ENCODE results near the gene TARS1.

DNA sequence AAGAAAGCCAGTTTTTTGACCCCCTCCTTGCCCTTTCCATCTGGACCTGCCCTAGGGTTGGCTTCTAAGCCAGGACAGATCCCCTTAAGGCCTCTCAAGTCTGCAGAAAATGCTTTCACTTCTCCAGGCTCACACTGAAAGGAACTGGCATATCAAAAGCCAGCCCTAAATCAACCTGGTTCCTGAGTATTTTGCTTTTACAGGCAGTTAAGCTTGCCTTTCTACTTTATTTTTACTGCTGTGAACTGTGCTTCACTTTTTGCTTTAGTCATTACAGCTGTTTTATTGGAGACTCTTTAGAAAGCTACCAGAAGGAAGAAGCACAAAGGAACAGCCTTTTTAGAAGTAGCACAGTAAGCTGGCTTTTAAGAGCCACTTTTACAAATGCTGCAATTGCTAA, 5.0 kb downstream of the TARS1 start:
- TF ChIP-seq ZFX (IDR thresholded peaks at IDR 0.05) (no peak), CTCF (conservative IDR thresholded peaks at IDR 0.05) (no peak)

Data from C4-2B (cell line).